Measurements from ENCODE around the gene TOP2A.

Gene TOP2A

GRCh38 chr17:40352237-40352778 is 65.4 kb downstream of the TOP2A start:
- H2BK15ac ChIP-seq (ENCODE audit: low read length), result no peak overlapping the region
- no peak overlapping the region for H3K27ac ChIP-seq (replicated peaks; ENCODE audit: low read length)
- H4K8ac ChIP-seq (ENCODE audit: low read depth, low read length), result no peak overlapping the region
- H2BK5ac ChIP-seq (ENCODE audit: low read length), result peak overlapping the region; percentile 83
- no peak overlapping the region for H3K9ac ChIP-seq (ENCODE audit: low read depth, low read length, poor library complexity)
- H3K4ac ChIP-seq (ENCODE audit: low read length), result no peak overlapping the region
- H3K18ac ChIP-seq (ENCODE audit: low read length), result no peak overlapping the region
- H3K4me1 ChIP-seq (ENCODE audit: control insufficient read depth in 2 of 2, insufficient read depth in 1 of 2, low read depth in 1 of 2, low read length in 2 of 2), result peaks cover 42 to 48% of the 10 kb centered on the region in 2 donors
- H2BK12ac ChIP-seq (ENCODE audit: low read length), result no peak overlapping the region
- no peak overlapping the region for H2BK120ac ChIP-seq (ENCODE audit: low read depth, low read length)
- H3K14ac ChIP-seq (ENCODE audit: low read length), result no peak overlapping the region
- no peak overlapping the region for H3K4me2 ChIP-seq (ENCODE audit: insufficient read depth, low read length, poor library complexity, severe bottlenecking)
- no peak for DNase-seq (ENCODE audit: low spot score)
- H3K27me3 ChIP-seq (ENCODE audit: control insufficient read depth in 3 of 3, insufficient read depth in 3 of 3, low read depth in 1 of 3, low read length in 3 of 3), result no peaks in the 10 kb centered on the region
- no peaks in the 10 kb centered on the region for H3K9me3 ChIP-seq (replicated peaks in 1 of 2; ENCODE audit: control insufficient read depth in 2 of 2, insufficient read depth in 1 of 2, low read depth in 1 of 2, low read length in 2 of 2)
- peaks cover 3% of the 10 kb centered on the region for H3K79me1 ChIP-seq (ENCODE audit: low read depth, low read length)
- no CpG with 5 or more reads among the region's 7 CpGs for whole genome bisulfite sequencing, 2 donors (ENCODE audit: extremely low coverage in 2 of 2, insufficient read length in 2 of 2, insufficient replicate concordance in 1 of 2)
- peak overlapping the region; percentile 93 for H2AK5ac ChIP-seq (ENCODE audit: low read depth, low read length)
- no peak overlapping the region for H4K91ac ChIP-seq (ENCODE audit: low read depth, low read length, poor library complexity)
- no peak overlapping the region for H2AFZ ChIP-seq (ENCODE audit: low read length)
- H3K36me3 ChIP-seq (replicated peaks in 1 of 2; ENCODE audit: control insufficient read depth in 2 of 2, insufficient read depth in 2 of 2, low read length in 2 of 2), result peaks cover 11 to 42% of the 10 kb centered on the region in 2 donors
- H3K23ac ChIP-seq (ENCODE audit: low read depth, low read length, poor library complexity), result peak overlapping the region; percentile 3
- no peak overlapping the region for H3K4me3 ChIP-seq (ENCODE audit: low read length in 2 of 2)

- no peak for DNase-seq (ENCODE audit: low spot score)
- Histone ChIP-seq H2BK12ac (ENCODE audit: low read length) (peak overlapping the region; percentile 95), H2AK5ac (ENCODE audit: low read depth, low read length) (peak overlapping the region; percentile 93), H3K9me3 (replicated peaks in 1 of 2; ENCODE audit: control insufficient read depth in 2 of 2, insufficient read depth in 1 of 2, low read depth in 1 of 2, low read length in 2 of 2) (no peaks in the 10 kb centered on the region), H2BK120ac (ENCODE audit: low read depth, low read length) (peak overlapping the region; percentile 75), H2BK15ac (ENCODE audit: low read length) (peak overlapping the region; percentile 95), H3K18ac (ENCODE audit: low read length) (peak overlapping the region; percentile 98), H3K14ac (ENCODE audit: low read length) (peak overlapping the region; percentile 5), H2AFZ (ENCODE audit: low read length) (no peak overlapping the region), H3K27ac (replicated peaks; ENCODE audit: low read length) (peak overlapping the region; percentile 63), H3K79me1 (ENCODE audit: low read depth, low read length) (peaks cover 3% of the 10 kb centered on the region), H3K9ac (ENCODE audit: low read depth, low read length, poor library complexity) (no peak overlapping the region), H3K4me1 (ENCODE audit: control insufficient read depth in 2 of 2, insufficient read depth in 1 of 2, low read depth in 1 of 2, low read length in 2 of 2) (peaks cover 49 to 55% of the 10 kb centered on the region in 2 donors), H3K36me3 (replicated peaks in 1 of 2; ENCODE audit: control insufficient read depth in 2 of 2, insufficient read depth in 2 of 2, low read length in 2 of 2) (peaks cover 11 to 42% of the 10 kb centered on the region in 2 donors), H2BK5ac (ENCODE audit: low read length) (peak overlapping the region; percentile 88), H3K4me3 (ENCODE audit: low read length in 2 of 2) (no peak overlapping the region), H4K8ac (ENCODE audit: low read depth, low read length) (no peak overlapping the region), H3K27me3 (ENCODE audit: control insufficient read depth in 3 of 3, insufficient read depth in 3 of 3, low read depth in 1 of 3, low read length in 3 of 3) (peaks cover 0 to 3% (median 0%) of the 10 kb centered on the region in 3 experiments), H4K91ac (ENCODE audit: low read depth, low read length, poor library complexity) (peak overlapping the region; percentile 14), H3K23ac (ENCODE audit: low read depth, low read length, poor library complexity) (peak overlapping the region; percentile 83), H3K4ac (ENCODE audit: low read length) (no peak overlapping the region), H3K4me2 (ENCODE audit: insufficient read depth, low read length, poor library complexity, severe bottlenecking) (peak overlapping the region; percentile 21)
- WGBS, 2 donors (ENCODE audit: extremely low coverage in 2 of 2, insufficient read length in 2 of 2, insufficient replicate concordance in 1 of 2), result no CpG with 5 or more reads among the region's 27 CpGs
Observed at GRCh38 chr17:40351359-40352236, 66.1 kb downstream of the TOP2A start.

GRCh38 chr17:40350689-40351358 is 66.9 kb downstream of the TOP2A start:
- Histone ChIP-seq H3K27ac (replicated peaks; ENCODE audit: low read length) (peak overlapping the region; percentile 63), H3K4ac (ENCODE audit: low read length) (no peak overlapping the region), H2BK120ac (ENCODE audit: low read depth, low read length) (peak overlapping the region; percentile 75), H4K91ac (ENCODE audit: low read depth, low read length, poor library complexity) (no peak overlapping the region), H2BK15ac (ENCODE audit: low read length) (peak overlapping the region; percentile 95), H3K14ac (ENCODE audit: low read length) (no peak overlapping the region), H2BK5ac (ENCODE audit: low read length) (peak overlapping the region; percentile 88), H3K9ac (ENCODE audit: low read depth, low read length, poor library complexity) (peak overlapping the region; percentile 73), H2AFZ (ENCODE audit: low read length) (peak overlapping the region; percentile 2), H3K18ac (ENCODE audit: low read length) (peak overlapping the region; percentile 98), H3K27me3 (ENCODE audit: control insufficient read depth in 3 of 3, insufficient read depth in 3 of 3, low read depth in 1 of 3, low read length in 3 of 3) (peaks cover 0 to 3% (median 0%) of the 10 kb centered on the region in 3 experiments), H2AK5ac (ENCODE audit: low read depth, low read length) (peak overlapping the region; percentile 93), H4K8ac (ENCODE audit: low read depth, low read length) (no peak overlapping the region), H3K36me3 (replicated peaks in 1 of 2; ENCODE audit: control insufficient read depth in 2 of 2, insufficient read depth in 2 of 2, low read length in 2 of 2) (peaks cover 11 to 42% of the 10 kb centered on the region in 2 donors), H3K79me1 (ENCODE audit: low read depth, low read length) (peaks cover 3% of the 10 kb centered on the region), H2BK12ac (ENCODE audit: low read length) (no peak overlapping the region), H3K4me3 (ENCODE audit: low read length in 2 of 2) (no peak overlapping the region), H3K9me3 (replicated peaks in 1 of 2; ENCODE audit: control insufficient read depth in 2 of 2, insufficient read depth in 1 of 2, low read depth in 1 of 2, low read length in 2 of 2) (no peaks in the 10 kb centered on the region), H3K4me2 (ENCODE audit: insufficient read depth, low read length, poor library complexity, severe bottlenecking) (peak overlapping the region; percentile 60), H3K23ac (ENCODE audit: low read depth, low read length, poor library complexity) (peak overlapping the region; percentile 83), H3K4me1 (ENCODE audit: control insufficient read depth in 2 of 2, insufficient read depth in 1 of 2, low read depth in 1 of 2, low read length in 2 of 2) (peaks cover 56 to 58% of the 10 kb centered on the region in 2 donors)
- no peak for DNase-seq (ENCODE audit: low spot score)
- WGBS, 2 donors (ENCODE audit: extremely low coverage in 2 of 2, insufficient read length in 2 of 2, insufficient replicate concordance in 1 of 2), result no CpG with 5 or more reads among the region's 17 CpGs
